Urinary bladder (tissue), 4 donors: ENCODE data around the gene NDEL1. TPM values are rescaled to one million over a fixed set of nuclear protein-coding genes. Genes with fewer than 3 reads are reported as not detected.

Experiments used
- DNase-seq: peaks from one replicate; pipeline ENCODE4 v3.0.0-alpha.2; 2015; ENCODE audit errors: extremely low spot score
- H3K27ac ChIP-seq: one replicate; pipeline ENCODE4 v1.5.1; 2013; ENCODE audit warnings: low read depth, mild to moderate bottlenecking, moderate library complexity
- H3K36me3 ChIP-seq: one replicate; pipeline ENCODE4 v1.6.1; 2013; ENCODE audit warnings: mild to moderate bottlenecking, moderate library complexity; ENCODE audit not compliant: insufficient read depth
- H3K4me1 ChIP-seq: one replicate; pipeline ENCODE4 v1.6.1; 2013; ENCODE audit warnings: mild to moderate bottlenecking, moderate library complexity; ENCODE audit not compliant: insufficient read depth
- H3K4me3 ChIP-seq: one replicate; pipeline ENCODE4 v1.5.1; 2013; ENCODE audit warnings: low read depth, low read length
- WGBS: extraction: QIAGEN DNeasy Blood & Tissue Kit; methylation state at CpG from one replicate; pipeline ENCODE4 v1.1.7; 2013; 5-methylcytosine and 5-hydroxymethylcytosine counted together
- polyA plus RNA-seq: library from polyadenylated mRNA; stranded (reverse); fragments of 200-250 nt; gene quantifications from one replicate; pipeline ENCODE4 v1.2.3, GENCODE V29; 2013
- total RNA-seq: library from RNA; depleted of rRNA; stranded (reverse); fragments of >200 nt; gene quantifications from one replicate; pipeline ENCODE4 v1.2.3, GENCODE V29; 2014
- donor health status: healthy with polysubstance abuse.
- donor health status: healthy.

NDEL1 gene
- total and polyA plus RNA-seq, 2 donors, result 43.9 to 57.4 TPM

DNA sequence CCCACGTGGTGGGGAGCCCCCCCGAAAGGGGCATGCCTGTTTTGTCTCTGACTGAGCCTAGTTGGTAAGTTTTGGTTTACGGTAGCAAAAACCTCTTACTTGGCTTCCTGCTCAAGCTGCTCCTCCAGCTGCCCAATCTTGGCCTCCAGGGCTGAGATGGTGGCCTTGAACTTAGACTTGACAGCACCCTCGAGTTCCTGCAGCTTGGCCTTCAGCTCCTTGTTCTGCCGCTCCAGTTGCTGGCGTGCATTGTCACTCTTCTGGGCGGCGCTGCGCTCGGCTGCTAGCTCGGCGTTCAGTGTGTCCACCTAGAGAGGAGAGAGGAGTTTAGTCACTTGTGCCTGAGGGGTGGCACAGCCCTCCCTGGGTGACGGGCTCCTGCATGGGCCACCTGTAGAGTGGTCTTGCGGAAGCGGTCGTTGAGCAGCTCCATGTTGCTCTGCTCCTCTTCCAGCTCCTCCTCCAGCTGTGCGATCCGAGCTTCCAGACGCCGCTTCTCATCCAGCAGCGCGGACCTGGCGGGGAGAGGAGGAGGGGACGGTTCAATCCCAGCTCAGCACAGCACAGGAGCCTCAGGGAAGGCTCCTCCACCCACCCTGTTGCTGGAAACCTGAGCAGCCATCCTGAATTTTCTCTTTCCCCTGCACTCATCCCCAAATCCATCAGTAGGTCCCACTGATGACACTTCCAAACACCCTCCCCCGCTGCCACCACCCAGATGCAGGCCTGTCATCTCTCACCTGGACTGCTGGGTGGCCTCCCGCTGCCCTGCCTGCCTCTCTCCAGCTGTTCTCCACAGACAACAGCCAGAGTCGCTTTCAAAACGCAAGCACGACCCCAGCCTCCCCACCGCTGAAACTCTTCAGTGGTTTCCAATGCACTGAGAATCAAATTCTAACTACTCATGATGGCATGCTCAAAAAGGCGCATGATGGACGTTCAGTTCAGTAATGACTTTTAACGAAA is 44.6 kb downstream of the NDEL1 start:
- no peak overlapping the region for H3K27ac ChIP-seq
- WGBS, result 89% methylated on average over 33 of the region's 33 CpGs

DNA sequence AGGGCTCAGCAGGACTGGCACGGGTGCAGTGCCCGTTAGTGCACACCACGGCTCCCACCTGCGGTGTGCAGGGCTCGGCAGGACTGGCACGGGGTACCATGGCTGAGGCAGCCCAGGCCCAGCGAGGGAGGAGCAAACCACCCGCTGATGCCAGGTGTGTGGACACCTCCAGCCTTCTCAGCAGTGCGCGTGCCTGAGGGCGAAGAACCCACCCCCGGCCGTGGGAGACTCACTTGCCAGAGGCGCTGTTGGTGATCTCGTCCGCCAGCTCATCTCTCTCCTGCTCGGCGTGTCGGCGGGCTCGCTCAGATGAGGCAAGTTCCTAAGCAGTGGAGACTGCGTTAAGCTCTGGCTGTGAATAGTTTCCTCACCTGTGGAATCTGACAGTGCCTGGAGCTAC is 45.4 kb downstream of the NDEL1 start:
- H3K36me3 ChIP-seq, result no peaks in the 10 kb centered on the region
- 95% methylated on average over 20 of the region's 22 CpGs for WGBS

More for the DNA sequence above, 44.6 kb downstream of the NDEL1 start:
- no peak for DNase-seq
- no peaks in the 10 kb centered on the region for H3K4me1 ChIP-seq
- no peak overlapping the region for H3K4me3 ChIP-seq
- no peaks in the 10 kb centered on the region for H3K36me3 ChIP-seq

GRCh38 chr17:8481703-8482102 is 46.0 kb downstream of the NDEL1 start:
- Histone ChIP-seq H3K36me3 (no peaks in the 10 kb centered on the region), H3K4me3 (no peak overlapping the region), H3K27ac (no peak overlapping the region), H3K4me1 (no peaks in the 10 kb centered on the region)
- 90% methylated on average over 5 of the region's 5 CpGs for WGBS
- no peak for DNase-seq

More for the DNA sequence above, 45.4 kb downstream of the NDEL1 start:
- H3K27ac ChIP-seq, result no peak overlapping the region
- no peak overlapping the region for H3K4me3 ChIP-seq
- no peaks in the 10 kb centered on the region for H3K4me1 ChIP-seq
- DNase-seq, result no peak

- Histone ChIP-seq H3K4me1 (no peaks in the 10 kb centered on the region), H3K4me3 (no peak overlapping the region), H3K27ac (no peak overlapping the region), H3K36me3 (no peaks in the 10 kb centered on the region)
- 82% methylated on average over 5 of the region's 5 CpGs for WGBS
- no peak for DNase-seq
These were observed 46.9 kb downstream of the NDEL1 start for GRCh38 chr17:8482546-8482945.

GRCh38 chr17:8484465-8484864 is 48.8 kb downstream of the NDEL1 start:
- H3K27ac ChIP-seq, result no peak overlapping the region
- no peaks in the 10 kb centered on the region for H3K4me1 ChIP-seq
- no peak for DNase-seq
- H3K36me3 ChIP-seq, result no peaks in the 10 kb centered on the region
- 100% methylated on average over 1 of the region's 1 CpG for WGBS
- no peak overlapping the region for H3K4me3 ChIP-seq

DNA sequence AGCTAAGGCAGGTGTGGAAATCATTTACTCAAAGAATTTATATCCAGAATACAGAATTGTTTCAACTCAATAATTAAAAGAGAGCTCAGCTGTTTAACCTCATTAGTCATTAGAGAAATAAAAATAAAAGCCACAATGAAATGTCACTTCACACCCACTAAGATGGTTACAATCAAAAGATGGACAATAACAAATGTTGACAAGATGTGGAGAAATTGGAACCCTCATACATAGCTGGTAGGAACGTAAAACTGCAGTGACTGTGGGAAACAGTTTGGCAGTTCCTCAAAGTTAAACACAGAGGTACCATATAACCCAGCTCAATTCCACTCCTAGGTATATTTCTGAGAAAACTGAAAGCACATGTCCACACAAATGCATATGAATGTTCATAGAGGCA is 49.8 kb downstream of the NDEL1 start:
- no peak for DNase-seq
- WGBS, result 95% methylated on average over 1 of the region's 1 CpG
- no peak overlapping the region for H3K4me3 ChIP-seq
- H3K4me1 ChIP-seq, result no peaks in the 10 kb centered on the region
- H3K27ac ChIP-seq, result no peak overlapping the region
- H3K36me3 ChIP-seq, result no peaks in the 10 kb centered on the region

DNA sequence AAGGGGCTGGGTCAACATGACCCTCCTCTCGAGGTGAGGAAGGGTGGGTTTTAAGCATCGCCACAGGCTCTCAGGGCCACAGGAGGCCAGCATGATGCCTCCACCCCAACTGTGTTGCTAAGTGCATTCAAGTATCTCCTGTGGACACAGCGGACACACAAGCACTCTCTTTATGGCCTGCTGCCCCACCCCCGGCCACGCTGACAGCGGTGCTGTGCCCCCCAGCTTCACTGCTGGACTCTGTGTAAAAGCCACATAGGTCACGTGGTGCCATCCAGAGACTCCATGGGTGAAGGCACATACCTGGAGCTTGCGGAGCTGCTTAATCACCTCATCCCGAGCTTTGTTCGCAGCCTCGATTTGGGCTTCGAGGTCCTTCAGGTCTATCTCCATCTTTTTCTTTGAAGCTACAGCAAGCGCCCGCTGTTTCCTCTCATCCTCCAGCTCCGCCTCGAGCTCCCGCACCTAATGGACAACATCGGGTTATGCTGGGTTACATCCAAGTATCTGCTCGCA is 51.5 kb downstream of the NDEL1 start:
- Histone ChIP-seq H3K36me3 (no peaks in the 10 kb centered on the region), H3K27ac (no peak overlapping the region), H3K4me1 (no peaks in the 10 kb centered on the region), H3K4me3 (no peak overlapping the region)
- 86% methylated on average over 19 of the region's 19 CpGs for WGBS
- no peak for DNase-seq

DNA sequence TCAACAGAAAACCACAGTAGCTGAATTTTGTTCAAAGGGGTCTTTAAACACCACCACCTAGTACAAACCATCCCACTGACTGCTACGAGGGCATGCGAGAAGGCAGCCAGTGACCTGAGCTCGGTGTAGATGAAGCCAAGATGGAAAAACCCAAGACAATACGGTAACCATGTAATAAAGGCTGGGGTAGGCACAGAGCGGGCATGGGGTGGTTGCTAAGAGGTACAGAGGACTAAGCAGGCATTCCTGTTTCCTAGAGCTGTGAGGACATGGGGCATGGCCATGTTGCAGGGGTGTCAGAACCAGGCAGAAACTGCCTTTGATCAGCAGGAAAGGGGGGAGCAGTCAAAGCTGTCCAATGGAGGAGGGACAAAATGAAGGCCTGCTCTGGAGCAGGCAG is 52.1 kb downstream of the NDEL1 start:
- Histone ChIP-seq H3K27ac (no peak overlapping the region), H3K4me3 (no peak overlapping the region), H3K4me1 (no peaks in the 10 kb centered on the region), H3K36me3 (no peaks in the 10 kb centered on the region)
- 95% methylated on average over 5 of the region's 5 CpGs for WGBS
- no peak for DNase-seq

- Histone ChIP-seq H3K27ac (no peak overlapping the region), H3K4me1 (no peaks in the 10 kb centered on the region), H3K36me3 (no peaks in the 10 kb centered on the region), H3K4me3 (no peak overlapping the region)
- no peak for DNase-seq
- WGBS, result 92% methylated on average over 6 of the region's 6 CpGs
These were observed 52.8 kb downstream of the NDEL1 start for GRCh38 chr17:8488491-8488890.

DNA sequence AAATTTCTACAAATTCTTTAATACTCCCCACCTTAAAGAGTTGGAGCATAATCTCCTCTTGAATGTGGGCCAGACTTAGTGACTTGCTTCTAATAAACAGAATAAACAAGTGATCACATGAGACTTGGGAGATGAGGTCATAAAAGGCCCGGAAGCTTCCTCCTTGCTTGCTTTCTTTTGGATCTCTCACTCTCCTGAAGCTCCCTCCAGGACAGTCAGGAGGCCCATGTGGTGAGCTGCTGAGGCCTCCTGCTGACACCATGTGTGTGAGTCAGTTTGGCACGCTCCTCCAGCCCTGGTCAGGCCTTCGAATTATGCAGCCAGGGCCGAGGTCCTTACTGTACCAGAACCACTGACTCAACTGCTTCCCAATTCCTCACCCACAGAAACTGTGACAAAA is 53.2 kb downstream of the NDEL1 start:
- H3K36me3 ChIP-seq, result no peaks in the 10 kb centered on the region
- no peak for DNase-seq
- H3K27ac ChIP-seq, result no peak overlapping the region

GRCh38 chr17:8489841-8490240 is 54.2 kb downstream of the NDEL1 start:
- DNase-seq, result no peak
- 93% methylated on average over 3 of the region's 3 CpGs for WGBS
- H3K27ac ChIP-seq, result no peak overlapping the region
- H3K36me3 ChIP-seq, result no peaks in the 10 kb centered on the region
- no peak overlapping the region for H3K4me3 ChIP-seq
- H3K4me1 ChIP-seq, result no peaks in the 10 kb centered on the region

More for the DNA sequence above, 53.2 kb downstream of the NDEL1 start:
- 48% methylated on average over 4 of the region's 4 CpGs for WGBS
- no peak overlapping the region for H3K4me3 ChIP-seq
- H3K4me1 ChIP-seq, result no peaks in the 10 kb centered on the region

DNA sequence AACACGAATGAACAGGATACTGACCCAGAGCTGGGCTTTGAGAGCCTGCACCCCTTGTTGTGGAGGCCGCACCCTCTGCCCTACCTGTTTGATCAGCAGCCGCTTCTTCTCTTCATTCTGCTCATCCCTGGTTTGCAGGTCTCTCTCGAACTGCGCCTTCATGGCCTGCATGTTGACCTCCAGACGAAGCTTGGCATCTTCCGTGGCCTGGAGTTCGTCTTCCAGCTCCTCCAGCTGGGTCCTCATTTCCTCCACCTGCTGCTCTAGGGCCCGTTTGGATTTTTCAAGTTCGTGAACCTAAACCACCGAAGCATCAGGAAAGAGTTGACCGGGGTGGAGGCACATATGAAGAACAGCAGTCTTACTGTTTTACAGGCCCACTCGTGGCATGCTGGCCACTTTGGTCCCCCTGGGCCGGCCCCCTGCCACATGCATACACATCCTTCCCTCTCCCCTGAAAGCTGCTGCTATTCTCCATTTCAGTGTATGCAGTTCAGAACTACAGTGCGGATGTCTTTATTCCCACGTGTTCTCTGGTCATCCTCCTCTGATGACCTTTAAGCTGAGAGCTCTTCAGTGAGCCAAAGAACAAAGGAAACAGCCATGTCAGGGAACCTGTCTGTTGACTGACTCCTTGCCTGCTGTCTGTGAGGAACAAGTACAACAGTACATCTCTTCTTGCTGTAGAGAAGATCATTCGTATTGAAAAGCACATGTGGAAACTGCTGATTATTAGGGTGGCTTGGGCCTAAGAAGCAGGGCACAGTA is 54.8 kb downstream of the NDEL1 start:
- H3K4me1 ChIP-seq, result no peaks in the 10 kb centered on the region
- H3K27ac ChIP-seq, result no peak overlapping the region
- no peak for DNase-seq
- H3K4me3 ChIP-seq, result no peak overlapping the region
- 83% methylated on average over 17 of the region's 17 CpGs for WGBS
- H3K36me3 ChIP-seq, result no peaks in the 10 kb centered on the region

DNA sequence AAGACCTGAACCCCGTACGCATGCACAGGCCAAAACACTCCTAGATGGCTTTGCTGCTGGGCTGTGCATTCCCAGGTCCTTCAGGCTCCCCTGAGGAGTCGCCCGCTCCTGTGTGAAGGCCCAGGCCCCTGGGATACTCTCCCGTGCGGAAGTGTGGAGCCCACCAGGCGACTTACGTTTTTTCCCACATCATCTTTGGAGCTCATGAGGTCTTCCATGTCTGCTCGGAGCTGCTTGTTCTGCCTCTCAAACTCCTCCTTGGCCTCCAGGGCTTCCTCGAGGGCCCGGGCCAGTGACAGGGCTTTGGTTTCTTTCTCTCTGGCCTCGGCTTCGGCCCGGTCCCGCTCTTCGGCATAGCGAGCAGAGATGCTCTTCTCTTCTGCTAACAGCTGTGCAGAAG is 56.4 kb downstream of the NDEL1 start:
- WGBS, result 94% methylated on average over 17 of the region's 17 CpGs
- H3K36me3 ChIP-seq, result no peaks in the 10 kb centered on the region
- no peak overlapping the region for H3K4me3 ChIP-seq
- no peaks in the 10 kb centered on the region for H3K4me1 ChIP-seq
- H3K27ac ChIP-seq, result no peak overlapping the region
- no peak for DNase-seq

DNA sequence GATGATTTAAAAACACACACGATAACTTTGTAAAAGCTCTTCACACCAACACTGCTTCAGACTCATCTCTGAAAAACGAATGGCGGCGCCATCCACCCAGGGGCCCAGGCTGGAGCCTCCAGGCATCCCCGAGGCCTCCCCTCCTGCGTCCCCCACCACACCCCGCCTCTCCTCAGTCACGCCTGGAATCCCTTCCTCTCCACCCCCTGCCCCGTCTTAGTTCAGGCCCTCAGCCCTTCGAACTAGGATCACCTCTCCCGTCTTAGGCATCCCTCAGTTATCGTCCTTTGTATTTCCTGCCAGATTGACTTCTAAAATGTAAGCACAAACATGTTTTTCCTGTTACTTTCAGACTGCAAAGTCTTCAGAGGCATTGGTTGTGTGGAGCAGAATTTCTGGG is 58.3 kb downstream of the NDEL1 start:
- H3K36me3 ChIP-seq, result no peaks in the 10 kb centered on the region
- 91% methylated on average over 12 of the region's 12 CpGs for WGBS
- H3K4me1 ChIP-seq, result no peaks in the 10 kb centered on the region
- no peak overlapping the region for H3K4me3 ChIP-seq
- H3K27ac ChIP-seq, result no peak overlapping the region
- DNase-seq, result no peak
